GM10266 (cell line): ENCODE measurements around the gene SEZ6L.

Experiments
- DNase-seq: peaks from one replicate; pipeline ENCODE4 v3.0.0; 2012; ENCODE audit errors: extremely low spot score
- TF ChIP-seq, protein P1 (sequence below): IDR thresholded peaks from 2 replicates; pipeline ENCODE4 v1.5.1; 2012; ENCODE audit warnings: mild to moderate bottlenecking, low read depth; ENCODE audit not compliant: control insufficient read depth, insufficient read depth; ENCODE audit errors: missing control alignments

Gene SEZ6L

DNA sequence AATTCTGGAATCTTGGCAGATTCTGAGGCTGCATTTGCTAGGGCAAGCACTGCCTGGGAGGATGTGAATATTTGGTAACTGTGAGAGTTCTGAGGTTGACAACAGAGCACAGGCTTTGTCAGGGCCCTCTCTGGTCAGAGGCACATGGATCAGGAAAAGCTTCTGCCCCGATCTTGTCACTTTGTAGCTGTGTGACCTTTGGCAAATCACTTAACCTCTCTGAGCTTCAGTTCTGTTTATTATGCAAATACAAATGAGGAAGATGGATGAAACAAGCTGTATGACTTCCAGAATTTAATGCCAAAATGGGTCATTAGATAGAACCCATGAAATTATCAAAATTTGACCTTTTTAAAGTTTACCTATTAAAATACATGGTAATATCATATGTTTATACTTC lies 94.9 kb downstream of the SEZ6L start:
- TF ChIP-seq, protein P1, sequence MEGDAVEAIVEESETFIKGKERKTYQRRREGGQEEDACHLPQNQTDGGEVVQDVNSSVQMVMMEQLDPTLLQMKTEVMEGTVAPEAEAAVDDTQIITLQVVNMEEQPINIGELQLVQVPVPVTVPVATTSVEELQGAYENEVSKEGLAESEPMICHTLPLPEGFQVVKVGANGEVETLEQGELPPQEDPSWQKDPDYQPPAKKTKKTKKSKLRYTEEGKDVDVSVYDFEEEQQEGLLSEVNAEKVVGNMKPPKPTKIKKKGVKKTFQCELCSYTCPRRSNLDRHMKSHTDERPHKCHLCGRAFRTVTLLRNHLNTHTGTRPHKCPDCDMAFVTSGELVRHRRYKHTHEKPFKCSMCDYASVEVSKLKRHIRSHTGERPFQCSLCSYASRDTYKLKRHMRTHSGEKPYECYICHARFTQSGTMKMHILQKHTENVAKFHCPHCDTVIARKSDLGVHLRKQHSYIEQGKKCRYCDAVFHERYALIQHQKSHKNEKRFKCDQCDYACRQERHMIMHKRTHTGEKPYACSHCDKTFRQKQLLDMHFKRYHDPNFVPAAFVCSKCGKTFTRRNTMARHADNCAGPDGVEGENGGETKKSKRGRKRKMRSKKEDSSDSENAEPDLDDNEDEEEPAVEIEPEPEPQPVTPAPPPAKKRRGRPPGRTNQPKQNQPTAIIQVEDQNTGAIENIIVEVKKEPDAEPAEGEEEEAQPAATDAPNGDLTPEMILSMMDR: no peak
- DNase-seq: no peak

DNA sequence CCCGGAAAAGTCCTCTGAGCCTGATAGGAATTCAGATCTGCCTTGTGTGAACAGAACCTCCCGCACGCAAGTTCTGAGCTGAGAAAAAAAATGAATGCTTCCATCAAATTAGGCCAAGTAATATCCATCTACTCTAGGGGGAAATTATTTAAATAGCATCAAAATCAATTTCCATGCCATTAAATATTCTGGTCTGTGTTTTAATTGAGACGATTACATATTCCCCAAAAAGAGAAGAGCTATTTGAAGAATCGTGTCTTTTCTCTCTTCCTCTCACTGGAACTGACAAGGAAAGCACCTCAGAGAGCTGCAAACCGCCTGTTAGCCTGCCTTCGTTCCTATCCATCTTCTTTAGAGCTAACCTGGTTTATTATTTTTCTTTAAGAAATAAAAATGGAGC lies 96.0 kb downstream of the SEZ6L start:
- no peak for DNase-seq
- TF ChIP-seq, protein P1: no peak

DNA sequence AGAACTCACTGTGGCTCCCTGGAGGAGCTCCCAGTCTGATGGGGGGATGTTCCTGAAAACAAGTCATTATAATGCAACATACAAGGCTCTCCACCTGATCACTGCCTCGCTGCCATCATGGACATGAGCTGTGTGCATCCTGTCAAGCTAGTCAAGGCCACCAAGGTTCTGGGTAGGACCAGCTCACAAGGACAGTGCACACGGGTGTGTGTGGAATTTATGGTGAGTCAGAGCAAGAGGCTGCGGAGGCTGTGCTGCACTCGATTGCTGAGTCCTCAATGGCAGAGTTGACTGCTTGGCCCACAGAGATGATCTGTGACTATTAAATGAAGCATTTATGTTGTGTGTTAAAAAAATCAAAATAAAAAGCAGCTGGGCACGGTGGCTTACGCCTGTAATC lies 96.6 kb downstream of the SEZ6L start:
- TF ChIP-seq, protein P1: no peak
- no peak for DNase-seq

DNA sequence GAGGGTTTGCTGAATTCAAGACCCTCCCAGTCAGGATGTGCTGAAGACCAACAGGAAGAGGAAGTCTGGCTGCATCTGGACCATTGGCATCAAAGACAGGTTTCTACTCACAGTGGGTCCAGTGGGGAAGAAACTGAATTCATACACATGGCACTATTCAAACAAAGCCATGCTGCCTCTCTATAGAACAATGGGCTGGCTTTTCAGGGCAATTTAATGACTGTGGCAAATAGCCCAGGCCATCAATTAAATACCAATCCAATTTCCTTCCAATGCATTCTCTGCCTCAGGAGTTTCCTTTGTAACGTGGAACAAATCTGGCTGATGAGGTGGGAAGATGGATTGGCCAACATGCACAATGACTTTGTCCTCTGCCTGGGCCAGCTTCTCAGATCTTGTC lies 98.6 kb downstream of the SEZ6L start:
- DNase-seq: no peak
- TF ChIP-seq, protein P1: no peak

DNA sequence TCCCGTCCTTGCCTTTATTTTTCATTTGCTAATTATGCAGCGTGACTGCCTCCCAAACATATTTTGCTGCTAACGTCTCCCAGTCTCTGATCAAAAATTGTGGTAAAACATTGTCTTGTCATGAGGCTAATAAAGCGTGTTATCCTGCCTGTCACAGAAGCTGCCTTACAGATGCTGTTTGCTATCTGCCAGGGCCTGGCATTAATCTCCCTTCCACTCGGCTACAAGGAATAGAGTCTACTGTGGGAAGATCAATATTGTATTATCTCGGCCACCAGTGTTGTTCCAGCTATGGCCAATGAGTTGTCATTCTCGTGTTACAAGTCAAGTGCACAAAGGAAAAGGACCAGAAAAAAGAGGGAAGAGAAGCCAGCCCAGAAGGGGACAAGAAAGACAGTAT lies 100.3 kb downstream of the SEZ6L start:
- no peak for DNase-seq
- TF ChIP-seq, protein P1: no peak

DNA sequence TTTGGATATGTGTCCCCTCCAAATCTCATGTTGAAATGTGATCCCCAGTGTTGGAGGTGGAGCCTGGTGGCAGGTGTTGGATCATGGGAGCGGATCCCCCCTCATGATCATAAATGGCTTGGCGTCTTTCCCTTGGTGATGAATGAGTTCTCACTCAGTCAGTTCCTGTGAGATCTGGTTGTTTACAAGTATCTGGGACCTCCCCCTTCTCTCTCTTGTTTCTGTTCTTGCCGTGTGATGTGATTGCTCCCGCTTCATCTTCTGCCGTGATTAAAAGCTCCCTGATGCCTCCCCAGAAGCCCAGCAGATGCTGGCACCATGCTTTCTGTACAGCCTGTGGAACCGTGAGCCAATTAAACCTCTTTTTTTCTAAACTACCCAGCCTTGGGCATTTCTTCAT lies 102.2 kb downstream of the SEZ6L start:
- no peak for DNase-seq
- TF ChIP-seq, protein P1: no peak

DNA sequence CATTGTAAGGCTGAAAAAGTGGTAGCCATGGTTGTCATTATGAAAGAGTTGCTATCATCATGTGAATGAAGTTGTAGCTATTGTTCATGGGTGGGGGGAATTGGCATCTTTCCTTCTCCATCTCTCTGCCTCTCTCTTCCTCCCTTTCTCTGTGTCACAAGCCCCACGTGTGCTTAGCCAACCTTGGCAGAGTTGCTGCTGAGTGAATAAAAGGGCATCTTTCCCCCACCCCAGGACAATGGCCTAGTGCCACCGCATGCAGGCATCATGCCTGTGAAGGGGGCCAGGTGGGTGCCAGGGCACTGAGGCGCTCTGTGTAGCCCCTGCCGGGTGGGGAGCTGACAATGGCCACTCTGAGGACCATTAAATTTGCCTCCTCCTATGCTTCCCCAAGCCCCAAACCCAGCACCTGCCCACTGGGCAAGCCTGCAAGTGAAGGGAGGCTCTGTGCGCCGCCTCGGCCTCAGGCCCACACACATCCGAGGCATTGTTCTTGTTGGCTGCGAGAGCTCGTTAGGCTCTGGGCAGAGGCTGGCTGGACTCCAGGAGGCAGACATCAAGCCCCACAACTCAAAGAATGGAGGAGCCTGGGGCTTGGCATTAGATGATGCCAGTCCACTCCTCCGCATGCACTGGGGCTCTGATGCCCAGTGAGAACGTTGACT lies 103.9 kb downstream of the SEZ6L start:
- TF ChIP-seq, protein P1: no peak
- no peak for DNase-seq
